BLaER1 treated with 17β-estradiol and CSF1 and Interleukin-3, amounts not matched to agents 10 nM and 100 nM (cell line): Measurements from ENCODE around the gene NHERF1.

Experiments used
- H3K27ac ChIP-seq, 11 experiments: shearing (Covaris generic); formaldehyde crosslinking; 2 replicates each; pipeline ENCODE4 v1.8.1; 2022
- H3K27me3 ChIP-seq, 11 experiments: shearing (Covaris generic); formaldehyde crosslinking; 2 replicates each; pipeline ENCODE4 v1.8.1; 2022
- H3K36me3 ChIP-seq, 11 experiments: shearing (Covaris generic); formaldehyde crosslinking; 2 replicates each; pipeline ENCODE4 v1.8.1; 2022
- H3K4me1 ChIP-seq, 10 experiments: shearing (Covaris generic); formaldehyde crosslinking; 2 replicates each; pipeline ENCODE4 v1.8.1; 2022
- H3K4me2 ChIP-seq, 11 experiments: shearing (Covaris generic); formaldehyde crosslinking; 2 replicates each; pipeline ENCODE4 v1.8.1; 2022
- H3K4me3 ChIP-seq, 10 experiments: shearing (Covaris generic); formaldehyde crosslinking; 2 replicates each; pipeline ENCODE4 v1.8.1; 2022
- H3K9ac ChIP-seq, 11 experiments: shearing (Covaris generic); formaldehyde crosslinking; 2 replicates each; pipeline ENCODE4 v1.8.1; 2022
- H3K9me3 ChIP-seq, 11 experiments: shearing (Covaris generic); formaldehyde crosslinking; replicated peaks in 1 of 11; 2 replicates each; pipeline ENCODE4 v1.8.1; 2022
- H4K20me1 ChIP-seq, 11 experiments: shearing (Covaris generic); formaldehyde crosslinking; 2 replicates each; pipeline ENCODE4 v1.8.1; 2022
- Cebpa-rat ChIP-seq, 11 experiments: shearing (Covaris generic); IDR thresholded peaks; 2 replicates each; pipeline ENCODE4 v1.8.1; 2022

Gene NHERF1

GRCh38 chr17:74798239-74798707 lies 49.8 kb downstream of the NHERF1 start:
- Histone ChIP-seq H4K20me1 (peaks cover 7 to 98% (median 77%) of the 10 kb centered on the region in 11 experiments; a peak in 19 of 22 replicates), H3K27me3 (no peaks in the 10 kb centered on the region), H3K9ac (peak overlapping the region in 1 of 11 experiments; percentile 11; a peak in 1 of 22 replicates), H3K4me2 (peak overlapping the region in 7 of 11 experiments; percentile 6 to 45 (median 26); a peak in 10 of 22 replicates), H3K27ac (no peak overlapping the region), H3K9me3 (no peaks in the 10 kb centered on the region), H3K36me3 (peaks cover 47 to 100% (median 99%) of the 10 kb centered on the region in 11 experiments), H3K4me3 (no peak overlapping the region), H3K4me1 (peaks cover 0 to 26% (median 19%) of the 10 kb centered on the region in 10 experiments; a peak in 17 of 20 replicates)
- TF ChIP-seq Cebpa-rat (IDR thresholded peaks at IDR 0.05), result no peak

- H4K20me1 ChIP-seq, result peaks cover 9 to 98% (median 78%) of the 10 kb centered on the region in 11 experiments; a peak in 19 of 22 replicates
- H3K4me3 ChIP-seq, result no peak overlapping the region
- TF ChIP-seq Cebpa-rat (IDR thresholded peaks at IDR 0.05), result no peak
- H3K36me3 ChIP-seq, result peaks cover 44 to 100% (median 98%) of the 10 kb centered on the region in 11 experiments
- no peaks in the 10 kb centered on the region for H3K27me3 ChIP-seq
- no peak overlapping the region for H3K4me2 ChIP-seq
- H3K9ac ChIP-seq, result no peak overlapping the region
- H3K4me1 ChIP-seq, result peaks cover 0 to 26% (median 19%) of the 10 kb centered on the region in 10 experiments; a peak in 17 of 20 replicates
- H3K9me3 ChIP-seq, result no peaks in the 10 kb centered on the region
- H3K27ac ChIP-seq, result no peak overlapping the region
These were observed 50.7 kb downstream of the NHERF1 start for GRCh38 chr17:74799097-74799496.

- Histone ChIP-seq H3K36me3 (peaks cover 30 to 100% (median 98%) of the 10 kb centered on the region in 11 experiments), H3K4me2 (no peak overlapping the region), H3K4me3 (no peak overlapping the region), H3K27ac (no peak overlapping the region), H3K4me1 (peaks cover 0 to 39% (median 23%) of the 10 kb centered on the region in 10 experiments; a peak in 17 of 20 replicates), H3K9ac (no peak overlapping the region), H3K27me3 (no peaks in the 10 kb centered on the region), H3K9me3 (no peaks in the 10 kb centered on the region), H4K20me1 (peaks cover 12 to 98% (median 86%) of the 10 kb centered on the region in 11 experiments; a peak in 19 of 22 replicates)
- TF ChIP-seq Cebpa-rat (IDR thresholded peaks at IDR 0.05), result no peak
These were observed 52.1 kb downstream of the NHERF1 start for GRCh38 chr17:74800531-74800930.

- no peak overlapping the region for H3K4me3 ChIP-seq
- peaks cover 0 to 40% (median 23%) of the 10 kb centered on the region in 10 experiments; a peak in 17 of 20 replicates for H3K4me1 ChIP-seq
- no peak for TF ChIP-seq Cebpa-rat (IDR thresholded peaks at IDR 0.05)
- H3K9ac ChIP-seq, result no peak overlapping the region
- H4K20me1 ChIP-seq, result peaks cover 12 to 98% (median 85%) of the 10 kb centered on the region in 11 experiments; a peak in 19 of 22 replicates
- no peaks in the 10 kb centered on the region for H3K9me3 ChIP-seq
- H3K27ac ChIP-seq, result no peak overlapping the region
- no peaks in the 10 kb centered on the region for H3K27me3 ChIP-seq
- H3K4me2 ChIP-seq, result no peak overlapping the region
- peaks cover 18 to 98% (median 92%) of the 10 kb centered on the region in 11 experiments; a peak in 21 of 22 replicates for H3K36me3 ChIP-seq
These were observed 53.5 kb downstream of the NHERF1 start for GRCh38 chr17:74801896-74802295.

- Histone ChIP-seq H3K27ac (no peak overlapping the region), H4K20me1 (peaks cover 12 to 98% (median 85%) of the 10 kb centered on the region in 11 experiments; a peak in 20 of 22 replicates), H3K4me2 (no peak overlapping the region), H3K4me1 (peaks cover 13 to 39% (median 22%) of the 10 kb centered on the region in 10 experiments), H3K27me3 (no peaks in the 10 kb centered on the region), H3K36me3 (peaks cover 13 to 98% (median 82%) of the 10 kb centered on the region in 11 experiments; a peak in 21 of 22 replicates), H3K9ac (no peak overlapping the region), H3K4me3 (no peak overlapping the region), H3K9me3 (no peaks in the 10 kb centered on the region)
- no peak for TF ChIP-seq Cebpa-rat (IDR thresholded peaks at IDR 0.05)
These were observed 55.0 kb downstream of the NHERF1 start for GRCh38 chr17:74803388-74803930.

- Histone ChIP-seq H3K9ac (no peak overlapping the region), H3K9me3 (no peaks in the 10 kb centered on the region), H4K20me1 (peaks cover 12 to 100% (median 88%) of the 10 kb centered on the region in 11 experiments; a peak in 20 of 22 replicates), H3K36me3 (peaks cover 13 to 98% (median 79%) of the 10 kb centered on the region in 11 experiments; a peak in 21 of 22 replicates), H3K4me1 (peaks cover 18 to 44% (median 27%) of the 10 kb centered on the region in 10 experiments), H3K4me2 (no peak overlapping the region), H3K4me3 (no peak overlapping the region), H3K27me3 (no peaks in the 10 kb centered on the region), H3K27ac (no peak overlapping the region)
- no peak for TF ChIP-seq Cebpa-rat (IDR thresholded peaks at IDR 0.05)
These were observed 55.5 kb downstream of the NHERF1 start for GRCh38 chr17:74803971-74804370.

GRCh38 chr17:74804683-74805082 lies 56.3 kb downstream of the NHERF1 start:
- no peaks in the 10 kb centered on the region for H3K27me3 ChIP-seq
- no peak overlapping the region for H3K4me3 ChIP-seq
- H3K9ac ChIP-seq, result no peak overlapping the region
- H4K20me1 ChIP-seq, result peaks cover 12 to 100% (median 90%) of the 10 kb centered on the region in 11 experiments; a peak in 20 of 22 replicates
- no peaks in the 10 kb centered on the region for H3K9me3 ChIP-seq
- peak overlapping the region in 1 of 11 experiments; percentile 24; a peak in 3 of 22 replicates for H3K4me2 ChIP-seq
- H3K27ac ChIP-seq, result no peak overlapping the region
- peaks cover 25 to 51% (median 33%) of the 10 kb centered on the region in 10 experiments for H3K4me1 ChIP-seq
- TF ChIP-seq Cebpa-rat (IDR thresholded peaks at IDR 0.05), result no peak
- peaks cover 6 to 98% (median 78%) of the 10 kb centered on the region in 11 experiments; a peak in 20 of 22 replicates for H3K36me3 ChIP-seq

GRCh38 chr17:74805591-74805991 lies 57.2 kb downstream of the NHERF1 start:
- H3K27me3 ChIP-seq, result no peaks in the 10 kb centered on the region
- peaks cover 0 to 98% (median 78%) of the 10 kb centered on the region in 11 experiments; a peak in 19 of 22 replicates for H3K36me3 ChIP-seq
- no peaks in the 10 kb centered on the region for H3K9me3 ChIP-seq
- H3K4me2 ChIP-seq, result peak overlapping the region in 3 of 11 experiments; percentile 10 to 24 (median 19); a peak in 2 of 22 replicates
- H3K27ac ChIP-seq, result no peak overlapping the region
- no peak for TF ChIP-seq Cebpa-rat (IDR thresholded peaks at IDR 0.05)
- H4K20me1 ChIP-seq, result peaks cover 12 to 100% (median 93%) of the 10 kb centered on the region in 11 experiments; a peak in 20 of 22 replicates
- no peak overlapping the region for H3K4me3 ChIP-seq
- H3K4me1 ChIP-seq, result peaks cover 26 to 57% (median 36%) of the 10 kb centered on the region in 10 experiments
- 0 out of 22 replicates have a peak overlapping the region, but pooled peaks of 1 of the 11 experiments have one; percentile 24 for H3K9ac ChIP-seq

- H3K4me1 ChIP-seq, result peaks cover 33 to 64% (median 43%) of the 10 kb centered on the region in 10 experiments
These were observed 57.9 kb downstream of the NHERF1 start for GRCh38 chr17:74806334-74806733.

More at GRCh38 chr17:74806334-74806733, 57.9 kb downstream of the NHERF1 start:
- TF ChIP-seq Cebpa-rat (IDR thresholded peaks at IDR 0.05), result no peak
- H4K20me1 ChIP-seq, result peaks cover 12 to 100% (median 94%) of the 10 kb centered on the region in 11 experiments; a peak in 20 of 22 replicates
- H3K27me3 ChIP-seq, result no peaks in the 10 kb centered on the region
- H3K27ac ChIP-seq, result no peak overlapping the region
- 0 out of 22 replicates have a peak overlapping the region, but pooled peaks of 1 of the 11 experiments have one; percentile 22 for H3K9ac ChIP-seq
- H3K4me2 ChIP-seq, result no peak overlapping the region
- no peak overlapping the region for H3K4me3 ChIP-seq
- H3K36me3 ChIP-seq, result peaks cover 0 to 98% (median 78%) of the 10 kb centered on the region in 11 experiments; a peak in 19 of 22 replicates
- no peaks in the 10 kb centered on the region for H3K9me3 ChIP-seq
